HepG2 (cell line): ENCODE results near the gene RAC3.
A peak's percentile ranks its signal among the peaks of the same experiment; 100 is the strongest.

ENCODE experiments used
- KLF15 ChIP-seq: sonication (generic); formaldehyde crosslinking; IDR thresholded peaks from 2 replicates; pipeline ENCODE4 v1.8.1; 2023; ENCODE audit warnings: borderline replicate concordance, mild to moderate bottlenecking, inconsistent platforms, missing genetic modification reagents, mixed read lengths
- MEIS2 ChIP-seq: sonication (generic); formaldehyde crosslinking; IDR thresholded peaks from 2 replicates; pipeline ENCODE4 v1.9.0; 2021; ENCODE audit warnings: mild to moderate bottlenecking, missing genetic modification reagents
- POLR2AphosphoS5 ChIP-seq: IDR thresholded peaks from 2 replicates; pipeline ENCODE4 v1.6.1; 2012; ENCODE audit warnings: low read depth, low read length
- RELA ChIP-seq: sonication (generic); formaldehyde crosslinking; IDR thresholded peaks from 2 replicates; pipeline ENCODE4 v1.4.0; 2020; ENCODE audit warnings: missing genetic modification reagents
- SP140L ChIP-seq: sonication (generic); formaldehyde crosslinking; IDR thresholded peaks from 2 replicates; pipeline ENCODE4 v1.4.0; 2020; ENCODE audit warnings: missing genetic modification reagents, borderline replicate concordance
- TEF ChIP-seq: sonication (generic); formaldehyde crosslinking; IDR thresholded peaks from 2 replicates; pipeline ENCODE4 v1.5.0; 2020; ENCODE audit warnings: missing genetic modification reagents
- ZNF142 ChIP-seq: sonication (generic); formaldehyde crosslinking; IDR thresholded peaks from 2 replicates; pipeline ENCODE4 v1.4.0; 2020; ENCODE audit warnings: missing genetic modification reagents

DNA sequence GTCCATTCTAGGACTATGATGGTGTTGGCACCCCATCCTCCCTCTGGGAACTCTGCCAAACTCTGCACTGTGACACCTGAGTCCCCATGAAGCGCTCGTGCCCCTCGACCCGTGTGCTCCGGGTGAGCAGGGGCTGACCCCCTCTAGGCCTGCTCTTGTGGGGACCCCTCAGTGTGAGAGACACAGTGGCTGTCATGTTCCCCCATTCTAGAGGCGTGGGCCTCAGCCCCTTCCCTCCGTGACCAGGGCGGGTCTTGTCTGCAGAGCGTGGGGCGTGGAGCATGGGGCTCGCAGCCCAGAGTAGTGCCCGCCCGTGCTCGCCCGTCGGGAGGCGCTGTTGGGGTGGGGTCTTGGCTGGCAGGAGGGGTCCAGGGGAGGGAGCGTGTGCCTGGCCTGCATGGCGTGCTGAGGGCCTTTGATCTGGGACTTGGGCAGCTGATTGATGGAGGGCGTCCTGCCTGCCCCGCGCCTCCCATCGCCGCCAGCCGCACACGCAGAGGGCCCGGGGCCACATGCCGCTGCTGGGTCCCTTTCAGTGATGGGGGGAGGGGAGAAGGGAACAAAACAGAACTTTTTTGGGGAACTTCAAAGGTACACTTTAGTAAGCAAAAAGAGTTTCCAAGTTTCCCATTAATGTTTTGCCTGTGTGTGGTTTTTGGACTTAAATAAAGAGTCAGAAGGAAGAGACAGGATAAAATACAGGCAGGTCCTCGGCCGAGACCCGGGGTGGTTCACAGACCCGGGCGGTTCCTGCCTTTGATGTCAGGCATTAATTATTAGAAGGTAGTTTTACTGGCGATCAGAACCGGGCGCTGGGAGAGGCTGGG lies 31.3 kb upstream of the RAC3 start:
- TF ChIP-seq ZNF142 (CRISPR knock-in tag) (no peak; the same call in 1 of the 2 replicates), MEIS2 (CRISPR knock-in tag) (peak; percentile 87), KLF15 (CRISPR knock-in tag) (no peak), TEF (no peak), POLR2AphosphoS5 (peak; percentile 5), SP140L (no peak), RELA (no peak)
